ENCODE results near the gene SHLD1. TPM values are rescaled to one million over a fixed set of nuclear protein-coding genes. Genes with fewer than 3 reads are reported as not detected.
"Not testable (repeated sequence)": the region's sequence is repeated elsewhere in the genome, so short reads cannot be mapped to it uniquely, and the experiment has no call there.

SHLD1 gene
- total and polyA plus RNA-seq, 2 donors (not counting 1 experiment from before 2014, with no cell fraction given) = 3.3 to 4.2 TPM

DNA sequence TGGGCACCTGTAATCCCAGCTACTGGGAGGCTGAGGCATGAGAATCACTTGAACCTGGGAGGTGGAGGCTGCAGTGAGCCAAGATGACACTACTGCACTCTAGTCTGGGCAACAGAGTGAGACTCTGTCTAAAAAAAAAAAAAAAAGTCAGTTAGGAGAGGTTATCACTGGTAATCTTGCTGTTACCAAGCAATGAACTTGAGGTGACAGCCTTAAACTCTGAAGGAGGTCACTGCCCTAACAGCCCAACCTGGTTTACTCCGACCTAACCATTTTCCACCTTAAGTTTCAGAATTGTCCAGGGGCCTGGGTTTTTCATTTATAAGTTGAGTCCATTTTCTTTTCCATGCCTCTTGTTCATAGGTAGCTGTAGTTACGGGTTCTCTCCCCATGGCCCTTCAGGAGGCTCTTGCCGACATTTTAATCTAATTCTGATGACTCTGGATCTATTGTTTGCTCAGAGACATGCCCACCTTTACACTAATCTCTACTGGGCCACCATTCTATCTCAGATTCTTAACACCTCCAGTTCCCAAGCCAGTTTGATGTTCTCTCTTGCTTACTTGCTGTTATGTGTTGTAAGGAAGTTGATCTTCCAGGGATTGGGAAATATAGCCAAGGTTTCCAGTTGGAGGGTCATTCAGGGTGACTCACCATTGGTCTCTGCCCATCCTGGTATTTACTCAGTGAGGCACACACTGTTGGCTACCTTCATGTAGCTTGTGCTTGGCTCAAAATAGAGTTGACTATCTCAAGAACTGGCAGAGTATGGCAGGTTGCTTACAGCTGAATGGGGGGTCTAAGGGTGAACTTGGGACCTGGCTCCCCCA lies 29.1 kb downstream of the SHLD1 start:
- H3K9me3 ChIP-seq (ENCODE audit: control insufficient read depth, insufficient read depth, low read depth, low read length) = no peaks in the 10 kb centered on the region
- H3K9ac ChIP-seq (ENCODE audit: insufficient read depth, low read length) = no peak overlapping the region
- TF ChIP-seq, protein P1, sequence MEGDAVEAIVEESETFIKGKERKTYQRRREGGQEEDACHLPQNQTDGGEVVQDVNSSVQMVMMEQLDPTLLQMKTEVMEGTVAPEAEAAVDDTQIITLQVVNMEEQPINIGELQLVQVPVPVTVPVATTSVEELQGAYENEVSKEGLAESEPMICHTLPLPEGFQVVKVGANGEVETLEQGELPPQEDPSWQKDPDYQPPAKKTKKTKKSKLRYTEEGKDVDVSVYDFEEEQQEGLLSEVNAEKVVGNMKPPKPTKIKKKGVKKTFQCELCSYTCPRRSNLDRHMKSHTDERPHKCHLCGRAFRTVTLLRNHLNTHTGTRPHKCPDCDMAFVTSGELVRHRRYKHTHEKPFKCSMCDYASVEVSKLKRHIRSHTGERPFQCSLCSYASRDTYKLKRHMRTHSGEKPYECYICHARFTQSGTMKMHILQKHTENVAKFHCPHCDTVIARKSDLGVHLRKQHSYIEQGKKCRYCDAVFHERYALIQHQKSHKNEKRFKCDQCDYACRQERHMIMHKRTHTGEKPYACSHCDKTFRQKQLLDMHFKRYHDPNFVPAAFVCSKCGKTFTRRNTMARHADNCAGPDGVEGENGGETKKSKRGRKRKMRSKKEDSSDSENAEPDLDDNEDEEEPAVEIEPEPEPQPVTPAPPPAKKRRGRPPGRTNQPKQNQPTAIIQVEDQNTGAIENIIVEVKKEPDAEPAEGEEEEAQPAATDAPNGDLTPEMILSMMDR (conservative IDR thresholded peaks at IDR 0.05 in 1 of 2, IDR thresholded peaks at IDR 0.05 in 1 of 2; ENCODE audit: low read depth in 1 of 2, low read length in 2 of 2) = no peak
- TF ChIP-seq EZH2 (IDR thresholded peaks at IDR 0.05; ENCODE audit: low read length, missing control alignments) = no peak
- no peak overlapping the region for H3K27ac ChIP-seq (ENCODE audit: insufficient read depth, low read length)
- no peaks in the 10 kb centered on the region for H3K36me3 ChIP-seq (ENCODE audit: control insufficient read depth, insufficient read depth, low read length)
- DNase-seq (ENCODE audit: low read depth in 2 of 2) = peak; percentile 19 to 65
- no peak overlapping the region for H3K4me3 ChIP-seq (replicated peaks in 1 of 4; ENCODE audit: control extremely low read depth in 1 of 4, insufficient read depth in 1 of 4, low read depth in 3 of 4, low read length in 4 of 4)
- H3K27me3 ChIP-seq (ENCODE audit: control insufficient read depth, insufficient read depth, low read length) = no peaks in the 10 kb centered on the region
- H2AFZ ChIP-seq (ENCODE audit: low read length) = no peak overlapping the region
- H3K4me2 ChIP-seq (ENCODE audit: extremely low read depth, insufficient read depth, low read length) = no peak overlapping the region
- H4K20me1 ChIP-seq (ENCODE audit: control insufficient read depth, extremely low read depth, insufficient read depth, low read length) = no peaks in the 10 kb centered on the region
- H3K79me2 ChIP-seq (ENCODE audit: control insufficient read depth, insufficient read depth, low read length) = no peaks in the 10 kb centered on the region
- no peaks in the 10 kb centered on the region for H3K4me1 ChIP-seq (ENCODE audit: control insufficient read depth, extremely low read depth, insufficient read depth, low read length)

DNA sequence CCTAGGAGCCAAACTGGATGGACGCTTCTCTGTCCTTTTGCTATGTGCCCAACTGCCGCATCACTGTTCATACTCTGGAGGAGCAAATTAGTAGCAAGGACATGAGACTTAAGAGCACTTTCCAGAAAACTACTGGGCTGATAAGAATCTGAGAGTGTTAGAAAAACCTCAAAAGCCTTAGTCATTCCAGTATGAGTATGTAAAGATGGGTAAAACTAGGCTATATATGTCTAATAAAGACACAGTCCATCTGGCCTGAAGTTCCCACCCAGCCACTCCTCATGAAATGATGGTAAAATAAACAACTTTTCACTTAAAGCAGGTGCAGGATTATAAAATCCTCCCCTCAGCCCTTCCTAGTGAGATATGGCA lies 30.6 kb downstream of the SHLD1 start:
- no peak overlapping the region for H2AFZ ChIP-seq (ENCODE audit: low read length)
- no peak overlapping the region for H3K27ac ChIP-seq (ENCODE audit: insufficient read depth, low read length)
- no peak overlapping the region for H3K9ac ChIP-seq (ENCODE audit: insufficient read depth, low read length)
- H3K36me3 ChIP-seq (ENCODE audit: control insufficient read depth, insufficient read depth, low read length) = no peaks in the 10 kb centered on the region
- DNase-seq (ENCODE audit: low read depth in 2 of 2) = peak; percentile 28 to 36
- H3K4me2 ChIP-seq (ENCODE audit: extremely low read depth, insufficient read depth, low read length) = no peak overlapping the region
- H3K4me3 ChIP-seq (replicated peaks in 1 of 4; ENCODE audit: control extremely low read depth in 1 of 4, insufficient read depth in 1 of 4, low read depth in 3 of 4, low read length in 4 of 4) = no peak overlapping the region
- no peaks in the 10 kb centered on the region for H4K20me1 ChIP-seq (ENCODE audit: control insufficient read depth, extremely low read depth, insufficient read depth, low read length)
- no peaks in the 10 kb centered on the region for H3K9me3 ChIP-seq (ENCODE audit: control insufficient read depth, insufficient read depth, low read depth, low read length)
- no peaks in the 10 kb centered on the region for H3K27me3 ChIP-seq (ENCODE audit: control insufficient read depth, insufficient read depth, low read length)
- H3K79me2 ChIP-seq (ENCODE audit: control insufficient read depth, insufficient read depth, low read length) = no peaks in the 10 kb centered on the region
- no peaks in the 10 kb centered on the region for H3K4me1 ChIP-seq (ENCODE audit: control insufficient read depth, extremely low read depth, insufficient read depth, low read length)
- no peak for TF ChIP-seq EZH2 (IDR thresholded peaks at IDR 0.05; ENCODE audit: low read length, missing control alignments)
- TF ChIP-seq, protein P1 (conservative IDR thresholded peaks at IDR 0.05 in 1 of 2, IDR thresholded peaks at IDR 0.05 in 1 of 2; ENCODE audit: low read depth in 1 of 2, low read length in 2 of 2) = no peak

DNA sequence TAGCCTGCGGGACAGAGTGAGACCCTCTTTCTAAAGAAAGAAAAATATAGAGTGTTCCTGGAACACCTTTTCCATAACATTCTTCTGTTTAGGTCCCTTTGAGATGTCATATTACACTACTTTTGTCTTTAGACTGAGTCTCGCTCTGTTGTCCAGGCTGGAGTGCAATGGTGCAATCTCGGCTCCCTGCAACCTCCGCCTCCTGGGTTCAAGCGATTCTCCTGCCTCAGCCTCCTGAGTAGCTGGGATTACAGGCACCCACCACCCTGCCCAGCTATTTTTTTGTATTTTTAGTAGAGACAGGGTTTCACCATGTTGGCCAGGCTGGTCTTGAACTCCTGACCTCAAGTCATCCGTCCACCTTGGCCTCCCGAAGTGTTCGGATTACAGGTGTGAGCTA lies 31.2 kb downstream of the SHLD1 start:
- H3K4me2 ChIP-seq (ENCODE audit: extremely low read depth, insufficient read depth, low read length); DNase-seq (ENCODE audit: low read depth in 2 of 2); H3K36me3 ChIP-seq (ENCODE audit: control insufficient read depth, insufficient read depth, low read length): not testable (repeated sequence)

More for the DNA sequence above, 31.2 kb downstream of the SHLD1 start:
- H4K20me1 ChIP-seq (ENCODE audit: control insufficient read depth, extremely low read depth, insufficient read depth, low read length); H3K9me3 ChIP-seq (ENCODE audit: control insufficient read depth, insufficient read depth, low read depth, low read length); H3K27ac ChIP-seq (ENCODE audit: insufficient read depth, low read length); H3K27me3 ChIP-seq (ENCODE audit: control insufficient read depth, insufficient read depth, low read length); H3K4me3 ChIP-seq (replicated peaks in 1 of 4; ENCODE audit: control extremely low read depth in 1 of 4, insufficient read depth in 1 of 4, low read depth in 3 of 4, low read length in 4 of 4); H3K9ac ChIP-seq (ENCODE audit: insufficient read depth, low read length); H2AFZ ChIP-seq (ENCODE audit: low read length); H3K4me1 ChIP-seq (ENCODE audit: control insufficient read depth, extremely low read depth, insufficient read depth, low read length); H3K79me2 ChIP-seq (ENCODE audit: control insufficient read depth, insufficient read depth, low read length): not testable (repeated sequence)
